ENCODE data around the gene ZNF346.

DNA sequence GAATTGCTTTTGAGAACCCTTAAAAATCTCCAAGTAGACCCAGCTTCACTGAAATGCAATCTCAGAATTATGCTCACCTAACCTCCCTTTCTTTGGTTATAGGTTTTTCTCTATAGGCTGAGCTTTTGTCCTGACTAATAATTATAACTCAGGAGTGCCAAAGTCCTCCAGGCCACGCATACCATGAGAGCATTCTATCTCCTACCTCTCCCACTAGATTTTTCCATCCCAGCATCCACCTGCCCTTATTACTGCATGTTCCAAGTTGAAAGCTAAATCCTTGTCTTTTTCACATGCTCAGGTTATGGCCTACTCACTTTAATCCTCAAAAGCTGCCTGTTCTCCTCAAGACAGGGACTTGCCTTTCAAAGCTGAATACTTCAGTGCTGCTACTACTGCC, 22.1 kb downstream of the ZNF346 start:
- TF ChIP-seq, protein P1, sequence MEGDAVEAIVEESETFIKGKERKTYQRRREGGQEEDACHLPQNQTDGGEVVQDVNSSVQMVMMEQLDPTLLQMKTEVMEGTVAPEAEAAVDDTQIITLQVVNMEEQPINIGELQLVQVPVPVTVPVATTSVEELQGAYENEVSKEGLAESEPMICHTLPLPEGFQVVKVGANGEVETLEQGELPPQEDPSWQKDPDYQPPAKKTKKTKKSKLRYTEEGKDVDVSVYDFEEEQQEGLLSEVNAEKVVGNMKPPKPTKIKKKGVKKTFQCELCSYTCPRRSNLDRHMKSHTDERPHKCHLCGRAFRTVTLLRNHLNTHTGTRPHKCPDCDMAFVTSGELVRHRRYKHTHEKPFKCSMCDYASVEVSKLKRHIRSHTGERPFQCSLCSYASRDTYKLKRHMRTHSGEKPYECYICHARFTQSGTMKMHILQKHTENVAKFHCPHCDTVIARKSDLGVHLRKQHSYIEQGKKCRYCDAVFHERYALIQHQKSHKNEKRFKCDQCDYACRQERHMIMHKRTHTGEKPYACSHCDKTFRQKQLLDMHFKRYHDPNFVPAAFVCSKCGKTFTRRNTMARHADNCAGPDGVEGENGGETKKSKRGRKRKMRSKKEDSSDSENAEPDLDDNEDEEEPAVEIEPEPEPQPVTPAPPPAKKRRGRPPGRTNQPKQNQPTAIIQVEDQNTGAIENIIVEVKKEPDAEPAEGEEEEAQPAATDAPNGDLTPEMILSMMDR (conservative IDR thresholded peaks at IDR 0.05; ENCODE audit: low read length), result no peak
- TF ChIP-seq EZH2phosphoT487 (IDR thresholded peaks at IDR 0.05; ENCODE audit: borderline replicate concordance), result no peak

Measured in Loucy (cell line).